Liver (tissue), 9 donors: ENCODE results near the gene AKT2. TPM values are rescaled to one million over a fixed set of nuclear protein-coding genes. Genes with fewer than 3 reads are reported as not detected.

Experiments used
- DNase-seq: peaks from one replicate; pipeline ENCODE4 v3.0.0-alpha.2; 2017; ENCODE audit warnings: low spot score
- H3K27ac ChIP-seq, 2 donors: one replicate each; pipeline ENCODE4 v1.7.0; 2013; ENCODE audit warnings: inconsistent platforms in 2 of 2, low read length in 2 of 2, control low read depth in 1 of 2, low read depth in 1 of 2, mild to moderate bottlenecking in 1 of 2
- H3K27me3 ChIP-seq, 4 donors: one replicate each; pipeline versions ENCODE4 v1.6.1 to v1.7.0; 2013; ENCODE audit warnings: low read length in 3 of 4, inconsistent platforms in 1 of 4, mild to moderate bottlenecking in 1 of 4, moderate library complexity in 1 of 4; ENCODE audit not compliant: control insufficient read depth in 4 of 4, insufficient read depth in 4 of 4
- H3K36me3 ChIP-seq, 4 donors: one replicate each; pipeline versions ENCODE4 v1.6.1 to v1.7.0; 2013; ENCODE audit warnings: low read length in 3 of 4, mild to moderate bottlenecking in 3 of 4, low read depth in 1 of 4, moderate library complexity in 1 of 4; ENCODE audit not compliant: control insufficient read depth in 4 of 4, insufficient read depth in 3 of 4
- H3K4me1 ChIP-seq, 4 donors: one replicate each; pipeline versions ENCODE4 v1.6.1 to v1.7.0; 2013; ENCODE audit warnings: low read length in 3 of 4, mild to moderate bottlenecking in 3 of 4, moderate library complexity in 1 of 4; ENCODE audit not compliant: control insufficient read depth in 4 of 4, insufficient read depth in 4 of 4
- H3K4me3 ChIP-seq, 3 donors: one replicate each; pipeline versions ENCODE4 v1.6.1 to v1.7.0; 2013; ENCODE audit warnings: low read length in 3 of 3, control low read depth in 1 of 3, low read depth in 1 of 3, mild to moderate bottlenecking in 1 of 3
- H3K9ac ChIP-seq, 2 donors: one replicate each; pipeline ENCODE4 v1.7.0; 2013; ENCODE audit warnings: low read length in 2 of 2, mild to moderate bottlenecking in 2 of 2, moderate library complexity in 2 of 2, control low read depth in 1 of 2, low read depth in 1 of 2
- H3K9me3 ChIP-seq, 4 donors: one replicate each; pipeline versions ENCODE4 v1.6.1 to v1.7.0; 2013; ENCODE audit warnings: low read length in 3 of 4; ENCODE audit not compliant: control insufficient read depth in 4 of 4
- ATF3 ChIP-seq: IDR thresholded peaks from 2 replicates; pipeline ENCODE4 v1.6.1; 2016; ENCODE audit warnings: antibody characterized with exemption
- EGR1 ChIP-seq, 2 donors: IDR thresholded peaks; 2 replicates each; pipeline ENCODE4 v1.6.1; 2016 to 2018; ENCODE audit warnings: antibody characterized with exemption in 2 of 2, low read depth in 2 of 2
- FOXA2 ChIP-seq: IDR thresholded peaks from 2 replicates; pipeline ENCODE4 v1.6.1; 2016; ENCODE audit warnings: antibody characterized with exemption
- HNF4G ChIP-seq: IDR thresholded peaks from 2 replicates; pipeline ENCODE4 v1.6.1; 2016; ENCODE audit warnings: antibody characterized with exemption
- JUND ChIP-seq, 2 donors: IDR thresholded peaks; 2 replicates each; pipeline ENCODE4 v1.6.1; 2016; ENCODE audit warnings: antibody characterized with exemption in 2 of 2
- MAX ChIP-seq: IDR thresholded peaks from 2 replicates; pipeline ENCODE4 v1.6.1; 2016; ENCODE audit warnings: antibody characterized with exemption
- NR2F2 ChIP-seq: IDR thresholded peaks from 2 replicates; pipeline ENCODE4 v1.6.1; 2016; ENCODE audit warnings: antibody characterized with exemption
- RAD21 ChIP-seq, 2 donors: IDR thresholded peaks; 2 replicates each; pipeline ENCODE4 v1.6.1; 2016; ENCODE audit warnings: antibody characterized with exemption in 2 of 2, mild to moderate bottlenecking in 2 of 2
- SP1 ChIP-seq: IDR thresholded peaks from 2 replicates; pipeline ENCODE4 v1.6.1; 2018; ENCODE audit warnings: antibody characterized with exemption, mild to moderate bottlenecking
- TAF1 ChIP-seq: conservative IDR thresholded peaks from 2 replicates; pipeline ENCODE4 v1.6.1; 2016; ENCODE audit warnings: antibody characterized with exemption, mild to moderate bottlenecking
- WGBS: extraction: QIAGEN DNeasy Blood & Tissue Kit; methylation state at CpG from one replicate; pipeline ENCODE4 v1.1.7; 2013; 5-methylcytosine and 5-hydroxymethylcytosine counted together
- polyA plus RNA-seq, 2 donors: library from polyadenylated mRNA; stranded (reverse) in 1 of 2; unstranded in 1 of 2; fragments of 200-250 nt in 1 of 2; fragments of >200 nt in 1 of 2; fragmentation: Nextera tagmentation in 1 of 2; extraction: Ambion mirVana in 1 of 2; gene quantifications; one replicate each; pipeline versions ENCODE4 v1.2.1 to v1.2.3, GENCODE V29; 2013 to 2015
- total RNA-seq, 2 donors: library from RNA; depleted of rRNA; stranded (reverse); fragments of >200 nt; gene quantifications; one replicate each; pipeline ENCODE4 v1.2.3, GENCODE V29; 2014
- TF ChIP-seq, protein P1 (sequence below): IDR thresholded peaks from 2 replicates; pipeline ENCODE4 v1.6.1; 2016; ENCODE audit warnings: antibody characterized with exemption, mild to moderate bottlenecking
- donor health status: healthy.
- donor health status: healthy.
- donor health status: healthy.
- donor health status: healthy.
- donor health status: healthy.

The AKT2 gene
- total and polyA plus RNA-seq, 4 donors = 23.2 to 110 (median 60.4) TPM

- DNase-seq = no peak
- Histone ChIP-seq H3K27ac (no peak overlapping the region), H3K9ac (no peak overlapping the region), H3K9me3 (no peaks in the 10 kb centered on the region), H3K36me3 (peaks cover 19 to 65% (median 38%) of the 10 kb centered on the region in 4 donors), H3K4me3 (no peak overlapping the region), H3K27me3 (no peaks in the 10 kb centered on the region), H3K4me1 (peaks cover 4 to 16% (median 12%) of the 10 kb centered on the region in 4 donors)
- WGBS = 94% methylated on average over 30 of the region's 30 CpGs
- TF ChIP-seq SP1 = no peak
- no peak for TF ChIP-seq EGR1 (IDR thresholded peaks at IDR 0.05; ENCODE audit: low read depth in 2 of 2)
- TF ChIP-seq FOXA2 = no peak
Measured at GRCh38 chr19:40235238-40236025, 49.7 kb downstream of the AKT2 start.

- no peaks in the 10 kb centered on the region for H3K27me3 ChIP-seq
- TF ChIP-seq HNF4G = no peak
- no peak for TF ChIP-seq FOXA2
- TF ChIP-seq TAF1 = no peak
- TF ChIP-seq RAD21 (IDR thresholded peaks at IDR 0.05) = no peak
- TF ChIP-seq, protein P1, sequence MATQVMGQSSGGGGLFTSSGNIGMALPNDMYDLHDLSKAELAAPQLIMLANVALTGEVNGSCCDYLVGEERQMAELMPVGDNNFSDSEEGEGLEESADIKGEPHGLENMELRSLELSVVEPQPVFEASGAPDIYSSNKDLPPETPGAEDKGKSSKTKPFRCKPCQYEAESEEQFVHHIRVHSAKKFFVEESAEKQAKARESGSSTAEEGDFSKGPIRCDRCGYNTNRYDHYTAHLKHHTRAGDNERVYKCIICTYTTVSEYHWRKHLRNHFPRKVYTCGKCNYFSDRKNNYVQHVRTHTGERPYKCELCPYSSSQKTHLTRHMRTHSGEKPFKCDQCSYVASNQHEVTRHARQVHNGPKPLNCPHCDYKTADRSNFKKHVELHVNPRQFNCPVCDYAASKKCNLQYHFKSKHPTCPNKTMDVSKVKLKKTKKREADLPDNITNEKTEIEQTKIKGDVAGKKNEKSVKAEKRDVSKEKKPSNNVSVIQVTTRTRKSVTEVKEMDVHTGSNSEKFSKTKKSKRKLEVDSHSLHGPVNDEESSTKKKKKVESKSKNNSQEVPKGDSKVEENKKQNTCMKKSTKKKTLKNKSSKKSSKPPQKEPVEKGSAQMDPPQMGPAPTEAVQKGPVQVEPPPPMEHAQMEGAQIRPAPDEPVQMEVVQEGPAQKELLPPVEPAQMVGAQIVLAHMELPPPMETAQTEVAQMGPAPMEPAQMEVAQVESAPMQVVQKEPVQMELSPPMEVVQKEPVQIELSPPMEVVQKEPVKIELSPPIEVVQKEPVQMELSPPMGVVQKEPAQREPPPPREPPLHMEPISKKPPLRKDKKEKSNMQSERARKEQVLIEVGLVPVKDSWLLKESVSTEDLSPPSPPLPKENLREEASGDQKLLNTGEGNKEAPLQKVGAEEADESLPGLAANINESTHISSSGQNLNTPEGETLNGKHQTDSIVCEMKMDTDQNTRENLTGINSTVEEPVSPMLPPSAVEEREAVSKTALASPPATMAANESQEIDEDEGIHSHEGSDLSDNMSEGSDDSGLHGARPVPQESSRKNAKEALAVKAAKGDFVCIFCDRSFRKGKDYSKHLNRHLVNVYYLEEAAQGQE = no peak
- no peak for TF ChIP-seq JUND (IDR thresholded peaks at IDR 0.05)
- no peak for TF ChIP-seq NR2F2
- no peak for TF ChIP-seq EGR1 (IDR thresholded peaks at IDR 0.05; ENCODE audit: low read depth in 2 of 2)
- TF ChIP-seq SP1 = no peak
- TF ChIP-seq MAX = no peak
- no peak for DNase-seq
- WGBS = 93% methylated on average over 22 of the region's 22 CpGs
- peaks cover 15 to 57% (median 30%) of the 10 kb centered on the region in 4 donors for H3K36me3 ChIP-seq
- H3K9ac ChIP-seq = no peak overlapping the region
- H3K4me1 ChIP-seq = peaks cover 4 to 16% (median 12%) of the 10 kb centered on the region in 4 donors
- H3K4me3 ChIP-seq = no peak overlapping the region
- no peak overlapping the region for H3K27ac ChIP-seq
- no peaks in the 10 kb centered on the region for H3K9me3 ChIP-seq
Measured at GRCh38 chr19:40234429-40235237, 50.5 kb downstream of the AKT2 start.

DNA sequence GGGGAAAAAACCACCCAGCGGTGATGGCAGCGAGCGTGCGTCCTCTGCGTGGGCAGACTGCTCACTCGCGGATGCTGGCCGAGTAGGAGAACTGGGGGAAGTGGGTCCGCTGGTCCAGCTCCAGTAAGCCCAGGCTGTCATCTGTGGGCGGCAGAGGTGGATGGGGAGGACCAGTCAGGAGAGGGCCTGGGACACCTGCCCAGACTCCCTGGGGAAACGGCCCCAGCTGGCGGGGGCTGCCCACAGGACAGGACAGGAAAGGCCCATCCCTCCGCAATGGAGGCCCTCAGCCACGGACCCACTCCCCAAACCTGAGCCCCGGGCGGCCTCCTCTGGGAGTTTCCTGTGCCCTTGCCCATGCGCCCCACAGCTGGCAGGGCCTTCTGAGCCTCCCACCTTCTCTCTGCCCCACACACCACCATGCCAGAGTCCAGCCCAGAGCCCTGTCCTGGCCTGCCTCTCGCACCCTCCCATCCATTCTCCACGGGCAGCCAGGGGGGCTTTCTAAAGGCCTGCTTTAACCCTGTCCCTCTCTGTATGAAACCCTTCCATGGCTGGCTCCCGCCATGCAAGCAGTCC, 51.2 kb downstream of the AKT2 start:
- Histone ChIP-seq H3K9ac (no peak overlapping the region), H3K9me3 (no peaks in the 10 kb centered on the region), H3K4me1 (peaks cover 4 to 16% (median 12%) of the 10 kb centered on the region in 4 donors), H3K36me3 (peaks cover 11 to 50% (median 25%) of the 10 kb centered on the region in 4 donors), H3K27ac (no peak overlapping the region), H3K4me3 (no peak overlapping the region), H3K27me3 (no peaks in the 10 kb centered on the region)
- 94% methylated on average over 20 of the region's 20 CpGs for WGBS
- TF ChIP-seq, protein P1 = no peak
- TF ChIP-seq MAX (no peak), ATF3 (no peak), JUND (IDR thresholded peaks at IDR 0.05) (no peak)
- DNase-seq = no peak
